DMS53 (cell line): Measurements from ENCODE around the gene SLC35F4.
"Not testable (repeated sequence)": the region's sequence is repeated elsewhere in the genome, so short reads cannot be mapped to it uniquely, and the experiment has no call there.

ENCODE experiments used
- DNase-seq: peaks from one replicate; lab custom pipeline; 2025; lab: John Stamatoyannopoulos, UW

The SLC35F4 gene

DNA sequence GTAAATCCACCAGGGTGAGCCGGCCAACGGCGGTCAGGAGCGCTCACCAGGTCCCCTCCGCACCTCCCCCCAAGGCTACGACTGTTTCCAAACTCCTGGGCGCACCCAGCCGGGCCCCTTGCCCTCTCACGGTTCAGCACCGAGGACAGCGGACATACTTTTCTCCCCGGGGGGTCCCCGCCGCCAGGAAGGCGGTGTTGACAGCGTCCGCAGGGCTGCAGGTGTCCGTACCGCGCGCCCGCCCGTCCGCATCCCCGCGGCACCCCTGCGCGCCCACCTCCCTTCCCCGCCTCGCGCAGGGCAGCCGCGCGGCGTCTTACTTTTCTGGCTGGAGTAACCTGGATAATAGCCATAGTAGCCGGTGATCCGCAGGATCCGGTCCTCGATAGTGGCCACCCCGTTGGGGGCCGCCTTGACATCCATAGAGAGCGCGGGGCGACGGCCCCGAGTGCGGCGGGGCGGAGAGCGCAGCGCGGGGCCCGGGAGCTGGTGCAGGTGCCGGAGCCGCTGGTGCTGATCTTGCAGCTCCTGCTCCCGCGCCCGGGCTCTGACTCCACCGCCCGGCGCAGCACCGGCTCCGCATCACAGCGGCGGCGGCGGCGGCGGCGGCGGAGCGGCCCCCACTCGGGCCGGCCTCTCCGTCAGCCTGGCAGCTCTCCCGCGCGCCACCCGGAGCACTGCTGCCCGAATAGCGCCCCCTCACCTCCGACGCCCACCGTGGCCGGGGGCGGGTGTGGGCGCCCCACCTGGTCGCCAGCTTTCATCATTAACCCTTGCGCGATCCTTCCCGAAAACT, at the start of gene SLC35F4:
TSS of gene SLC35F4 (minus strand) at position 690 of the 796 bp plus-strand sequence.
- DNase-seq, result peak; percentile 67

DNA sequence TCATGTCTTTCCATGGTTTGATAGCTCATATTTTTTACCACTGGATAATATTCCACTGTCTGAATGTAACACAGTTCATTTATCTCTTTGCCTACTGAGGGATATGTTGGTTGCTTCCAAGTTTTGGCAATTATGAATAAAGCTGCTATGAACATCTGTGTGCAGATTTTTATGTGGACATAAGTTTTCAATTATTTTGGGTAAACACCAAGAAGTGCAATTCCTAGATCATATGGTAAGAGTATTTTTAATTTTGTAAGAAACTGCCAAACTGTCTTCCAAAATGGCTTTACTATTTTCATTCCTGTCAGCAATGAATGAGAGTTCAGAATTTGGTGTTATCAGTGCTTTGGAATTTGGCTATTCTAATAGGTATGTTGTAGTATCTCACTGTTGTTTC, 43.7 kb upstream of the SLC35F4 start:
- no peak for DNase-seq

DNA sequence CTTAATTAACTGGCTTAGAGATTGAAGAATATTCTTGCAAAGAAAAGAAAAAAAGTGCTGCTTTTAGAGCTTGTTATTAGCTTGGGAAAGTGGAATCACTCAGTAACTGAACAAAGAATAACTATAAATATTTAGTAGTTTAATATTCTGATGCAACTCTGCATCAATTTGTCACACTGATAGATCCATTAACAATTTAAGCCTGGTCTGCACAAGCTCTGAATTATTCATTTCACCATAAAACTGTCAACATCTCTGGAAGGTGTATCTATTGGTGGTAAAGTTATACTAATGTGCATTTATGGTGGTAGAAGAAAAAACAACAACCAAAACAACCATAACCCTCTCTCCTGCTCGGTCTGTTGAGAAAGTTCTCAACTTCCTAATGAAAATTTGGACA, 38.1 kb upstream of the SLC35F4 start:
- DNase-seq, result no peak

DNA sequence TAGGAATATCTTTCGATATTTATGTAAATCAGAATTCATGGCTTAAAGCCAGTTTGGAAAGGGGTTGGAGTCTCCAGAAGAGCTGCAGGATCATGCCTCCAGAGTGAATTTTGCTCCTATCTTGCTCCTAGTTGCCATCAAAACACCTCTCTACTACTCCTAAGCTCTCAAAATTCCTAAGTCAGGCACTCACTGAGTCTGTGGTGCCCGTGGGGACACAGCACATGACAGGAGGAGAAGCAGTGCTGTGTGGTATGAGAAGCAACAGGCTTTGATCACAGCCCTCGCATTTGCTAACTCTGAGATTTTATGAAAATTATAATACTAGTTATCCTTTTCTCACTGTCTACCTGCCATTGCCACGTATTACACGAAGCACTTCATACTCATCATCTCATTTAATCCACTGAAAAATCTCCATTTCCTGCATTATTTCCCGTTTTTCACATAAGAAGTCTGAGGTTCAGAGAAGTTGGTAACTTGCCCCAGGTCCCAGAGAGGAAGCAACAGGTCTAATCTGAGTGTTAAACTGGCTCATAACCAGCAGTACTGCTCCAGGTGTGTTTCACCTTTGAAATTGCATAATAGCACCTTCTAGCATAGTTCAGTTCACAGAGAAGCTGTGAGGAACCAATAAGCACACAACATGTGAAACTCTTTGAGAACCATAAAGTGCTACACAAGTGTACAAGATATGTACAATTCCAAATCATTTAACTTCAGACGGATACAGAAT, 33.1 kb upstream of the SLC35F4 start:
- no peak for DNase-seq

DNA sequence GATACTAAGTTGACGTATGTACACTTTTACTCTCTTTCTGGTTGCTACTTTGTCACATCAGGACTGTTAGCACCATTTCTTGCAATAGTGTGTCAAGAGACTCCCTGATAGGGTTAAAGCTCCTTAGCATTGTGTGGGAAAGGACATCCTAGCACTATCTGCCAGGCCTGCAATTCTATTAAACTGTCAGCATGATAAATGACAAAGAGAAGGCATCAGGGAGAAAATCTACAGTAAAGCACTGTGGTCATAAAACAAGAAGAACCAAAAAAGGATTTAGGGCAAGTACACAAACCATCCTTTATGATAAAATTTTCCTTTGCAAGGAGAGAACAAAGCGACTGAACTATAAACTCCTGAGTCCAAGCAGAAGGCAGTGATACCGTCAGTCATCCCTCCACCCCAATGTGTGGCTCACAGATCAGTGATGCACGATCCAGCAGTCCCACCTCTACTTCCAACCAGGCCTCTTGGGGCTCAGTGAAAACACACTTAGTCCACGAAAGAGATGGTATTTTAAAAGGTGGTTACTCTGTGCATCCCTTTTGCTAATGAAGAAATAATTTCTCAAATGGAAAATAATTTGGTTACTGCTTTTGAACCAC, 31.4 kb upstream of the SLC35F4 start:
- no peak for DNase-seq

- DNase-seq, result peak; percentile 27
Measured at GRCh38 chr14:57889245-57889644, 23.4 kb upstream of the SLC35F4 start.

- DNase-seq, result no peak
Measured at GRCh38 chr14:57884175-57884574, 18.3 kb upstream of the SLC35F4 start.

DNA sequence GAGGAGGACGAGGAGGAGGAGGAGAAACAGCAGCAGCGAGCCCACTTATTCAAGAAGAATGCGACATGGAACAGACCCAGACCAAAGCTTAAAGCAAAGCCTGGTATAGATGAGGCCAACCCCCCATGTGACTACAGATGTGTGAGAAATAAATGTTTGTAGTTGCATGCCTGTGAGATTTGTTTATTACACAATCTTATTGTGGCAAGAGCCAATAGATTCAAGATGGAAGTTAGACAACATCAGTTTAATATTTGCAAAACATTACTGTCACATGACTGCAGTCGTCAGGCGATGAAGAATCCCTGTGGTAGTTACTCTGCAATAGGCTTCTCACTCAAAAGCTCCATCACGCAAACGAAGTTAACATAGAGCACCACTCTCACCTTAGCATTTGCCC, 17.2 kb upstream of the SLC35F4 start:
- no peak for DNase-seq

- DNase-seq, result no peak
Measured at GRCh38 chr14:57879516-57879915, 13.6 kb upstream of the SLC35F4 start.

- no peak for DNase-seq
Measured at GRCh38 chr14:57875985-57876384, 10.1 kb upstream of the SLC35F4 start.

DNA sequence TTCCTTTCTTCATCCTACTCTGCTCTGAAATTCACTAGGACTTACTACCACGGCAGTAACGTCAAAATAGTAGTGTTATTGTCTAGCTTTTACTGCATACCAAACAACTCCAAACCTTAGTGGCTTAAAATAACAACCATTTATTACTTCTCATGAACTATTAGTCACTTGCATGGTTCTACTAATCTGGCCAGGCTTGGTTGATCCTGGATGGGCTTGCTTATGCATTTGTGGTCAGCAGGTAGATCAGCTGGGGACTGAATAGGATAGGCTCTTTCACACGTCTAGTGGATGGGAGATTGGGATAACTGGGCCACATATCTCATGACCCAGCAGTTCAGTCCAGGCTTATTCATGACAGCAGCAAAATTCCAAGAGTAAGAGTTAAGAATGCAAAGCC, 9.4 kb upstream of the SLC35F4 start:
- no peak for DNase-seq

DNA sequence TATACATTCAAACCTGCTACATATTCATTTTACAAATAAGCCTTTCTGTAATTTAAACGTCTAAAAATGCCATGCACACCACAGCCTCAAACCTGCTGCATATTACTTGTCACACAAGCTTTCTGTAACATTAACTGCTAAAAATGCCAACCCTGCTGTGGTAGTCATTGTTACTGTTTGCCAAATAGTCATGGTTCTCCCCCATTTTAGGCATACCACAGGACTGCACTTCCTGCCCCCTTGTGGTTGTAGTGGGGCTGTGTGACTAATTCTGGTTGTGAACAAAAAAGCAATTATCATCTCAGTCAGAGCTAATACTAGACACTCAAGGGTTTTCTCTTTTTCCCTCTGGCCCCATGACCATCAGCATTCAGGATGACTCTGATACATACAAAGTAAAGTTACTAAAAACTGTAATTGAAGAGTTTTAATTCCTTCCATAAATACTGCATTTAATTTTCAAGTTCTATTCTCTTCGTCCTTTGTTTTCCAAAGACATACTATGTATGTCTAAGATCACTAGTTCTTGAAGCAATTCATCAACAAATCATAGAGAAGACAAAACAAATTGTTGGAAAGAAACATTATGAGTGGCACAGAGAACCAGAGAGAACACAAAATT, 5.7 kb upstream of the SLC35F4 start:
- DNase-seq, result peak; percentile 58

- no peak for DNase-seq
Measured at GRCh38 chr14:57870686-57871457, 5.0 kb upstream of the SLC35F4 start.

- peak; percentile 8 for DNase-seq
Measured at GRCh38 chr14:57869617-57870016, 3.7 kb upstream of the SLC35F4 start.

GRCh38 chr14:57866199-57866705, 360 bp upstream of the SLC35F4 start:
- DNase-seq, result no peak

- DNase-seq, result no peak
Measured at GRCh38 chr14:57865066-57865402, 858 bp downstream of the SLC35F4 start.

GRCh38 chr14:57864659-57865058, 1.2 kb downstream of the SLC35F4 start:
- no peak for DNase-seq

- DNase-seq, result no peak
Measured at GRCh38 chr14:57863471-57863870, 2.4 kb downstream of the SLC35F4 start.

GRCh38 chr14:57855666-57856065, 10.2 kb downstream of the SLC35F4 start:
- DNase-seq, result not testable (repeated sequence)

DNA sequence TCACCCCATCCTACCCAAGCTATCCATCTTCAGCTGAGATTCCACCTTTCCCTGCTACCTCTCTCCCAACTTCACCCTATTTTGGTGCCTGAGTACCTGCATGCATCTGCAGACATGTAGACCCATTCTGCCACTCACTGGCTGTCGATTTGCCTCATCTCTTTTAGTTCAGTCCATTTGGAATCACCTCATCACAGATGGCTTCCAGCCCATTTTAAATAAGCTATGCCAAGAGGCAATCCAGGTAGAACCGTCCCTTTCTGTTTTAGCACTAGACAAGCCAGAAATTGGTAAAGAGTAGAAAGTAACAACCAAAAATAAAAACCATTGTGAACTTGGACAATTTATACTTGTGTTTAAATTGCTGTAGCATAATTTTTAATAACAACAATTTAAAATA, 11.3 kb downstream of the SLC35F4 start:
- no peak for DNase-seq

DNA sequence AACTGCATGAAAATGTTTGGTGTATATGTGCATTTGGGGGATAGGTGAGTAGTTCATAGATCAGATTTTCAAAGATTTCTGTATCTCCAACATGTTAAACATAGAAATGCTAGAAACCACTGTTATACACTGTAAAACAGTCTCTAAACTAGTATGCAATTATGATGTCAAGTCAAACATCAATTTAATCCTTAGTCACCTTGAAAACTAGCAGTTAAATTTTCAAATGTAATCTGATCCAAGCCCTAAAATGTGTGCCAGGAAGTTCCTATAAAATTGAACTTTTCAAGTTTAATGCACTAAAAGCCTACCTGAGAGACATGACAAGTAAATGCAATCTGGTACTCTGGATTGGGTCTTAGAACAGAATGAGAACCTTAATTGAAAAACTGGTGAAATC, 14.5 kb downstream of the SLC35F4 start:
- no peak for DNase-seq

DNA sequence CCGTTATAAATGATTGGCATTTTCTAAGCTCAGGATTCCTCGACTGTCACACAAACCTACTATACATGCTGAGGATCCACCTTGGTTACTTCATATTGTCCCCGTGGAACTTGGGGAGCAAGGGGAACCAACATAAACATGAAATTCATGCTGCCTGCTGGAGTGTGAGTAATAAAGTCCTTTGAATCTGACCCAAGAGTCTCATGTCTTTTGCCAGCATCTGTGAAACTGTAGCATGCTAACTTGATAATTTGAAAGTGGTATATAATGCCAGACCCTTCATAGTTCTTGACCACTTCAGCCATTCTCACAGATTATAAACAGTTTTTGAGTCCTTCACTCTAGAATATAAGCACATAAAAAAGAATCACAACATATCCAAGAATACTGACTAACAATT, 17.1 kb downstream of the SLC35F4 start:
- DNase-seq, result no peak
